Natural killer cell (primary cell): ENCODE measurements around the gene HDAC4. TPM values are rescaled to one million over a fixed set of nuclear protein-coding genes. Genes with fewer than 3 reads are reported as not detected.

ENCODE experiments used
- ATAC-seq, 3 donors: fragments of 150-1000 bp in 2 of 3; fragments of 200-7000 bp in 1 of 3; cut with Tn5 transposase; 1 replicate in 1 of 3; 2 replicates in 2 of 3; pipeline ENCODE4 v1.10.0; 2021; ENCODE audit warnings: mild to moderate bottlenecking in 2 of 3, moderate library complexity in 2 of 3
- DNase-seq, 2 donors: peaks; one replicate each; pipeline versions ENCODE4 v3.0.0 to v3.0.0-alpha.2; 2013 to 2021; ENCODE audit warnings: mixed read lengths in 1 of 2
- H3K27ac ChIP-seq: one replicate; pipeline ENCODE4 v1.5.1; 2013; ENCODE audit warnings: mild to moderate bottlenecking, low read length
- H3K27me3 ChIP-seq: one replicate; pipeline ENCODE4 v1.6.1; 2013; ENCODE audit warnings: low read length; ENCODE audit not compliant: control insufficient read depth, insufficient read depth
- H3K36me3 ChIP-seq: one replicate; pipeline ENCODE4 v1.6.1; 2013; ENCODE audit warnings: low read length; ENCODE audit not compliant: control insufficient read depth, insufficient read depth
- H3K4me1 ChIP-seq: one replicate; pipeline ENCODE4 v1.6.1; 2013; ENCODE audit warnings: low read length; ENCODE audit not compliant: control insufficient read depth, insufficient read depth
- H3K4me3 ChIP-seq: one replicate; pipeline ENCODE4 v1.5.1; 2013; ENCODE audit warnings: low read length
- H3K9me3 ChIP-seq: one replicate; pipeline ENCODE4 v1.6.1; 2013; ENCODE audit warnings: low read length; ENCODE audit not compliant: control insufficient read depth, insufficient read depth
- H3K27ac Mint-ChIP-seq, 2 donors: one replicate each; pipeline ENCODE4 v1.8.0; 2022; ENCODE audit warnings: mild to moderate bottlenecking in 2 of 2, mixed read lengths in 2 of 2, moderate library complexity in 1 of 2
- H3K27me3 Mint-ChIP-seq, 2 donors: one replicate each; pipeline ENCODE4 v1.8.0; 2022; ENCODE audit warnings: low read depth in 2 of 2, mixed read lengths in 2 of 2
- H3K36me3 Mint-ChIP-seq: one replicate; pipeline ENCODE4 v1.8.0; 2022; ENCODE audit warnings: mixed read lengths
- H3K4me1 Mint-ChIP-seq, 2 donors: one replicate each; pipeline ENCODE4 v1.8.0; 2022; ENCODE audit warnings: mixed read lengths in 2 of 2
- H3K4me3 Mint-ChIP-seq: one replicate; pipeline ENCODE4 v1.8.0; 2022; ENCODE audit warnings: mild to moderate bottlenecking, moderate library complexity, mixed read lengths
- H3K9me3 Mint-ChIP-seq, 2 donors: one replicate each; pipeline ENCODE4 v1.8.0; 2022; ENCODE audit warnings: mixed read lengths in 2 of 2
- CTCF ChIP-seq: fragments of 200-600 bp; IDR thresholded peaks from one replicate; pipeline ENCODE4 v1.8.0; 2022; ENCODE audit warnings: antibody characterized with exemption
- WGBS: methylation state at CpG from one replicate; pipeline ENCODE4 v1.1.7; 2013; ENCODE audit warnings: missing lambda C conversion rate; ENCODE audit not compliant: insufficient coverage; 5-methylcytosine and 5-hydroxymethylcytosine counted together
- intact Hi-C: fragments of 100-400 bp; cut with micrococcal nuclease; formaldehyde crosslinking; loops from one replicate; pipeline ENCODE4 v1.14.2; 2022
- total RNA-seq, 4 donors: library from RNA; stranded (reverse); fragments of 120-200 nt in 1 of 4; gene quantifications; one replicate each; pipeline versions ENCODE4 v1.2.3 to v1.2.4, GENCODE V29; 2013 to 2022

HDAC4 gene
- total RNA-seq, 3 donors from 2014 or later (not counting 1 experiment from before 2014, with no cell fraction given), result 74.9 to 105 (median 100) TPM

- no peak overlapping the region for H3K27ac ChIP-seq
- H3K9me3 ChIP-seq, result no peaks in the 10 kb centered on the region
- peak in 1 of 2 donors; percentile 34 for DNase-seq
- H3K36me3 Mint-ChIP-seq, result no peaks in the 10 kb centered on the region
- WGBS, result 52% methylated on average over 7 of the region's 7 CpGs
- H3K9me3 Mint-ChIP-seq, result no peaks in the 10 kb centered on the region
- H3K27me3 Mint-ChIP-seq, result peaks cover 10 to 13% of the 10 kb centered on the region in 2 donors
- no peaks in the 10 kb centered on the region for H3K27me3 ChIP-seq
- H3K4me1 ChIP-seq, result peaks cover 22% of the 10 kb centered on the region
- H3K27ac Mint-ChIP-seq, result peak overlapping the region; percentile 48 to 78
- no peak for TF ChIP-seq CTCF
- no peak overlapping the region for H3K4me3 ChIP-seq
- peak overlapping the region; percentile 76 for H3K4me3 Mint-ChIP-seq
- peaks cover 41 to 45% of the 10 kb centered on the region in 2 donors for H3K4me1 Mint-ChIP-seq
- intact Hi-C loops, result no loop called here
- H3K36me3 ChIP-seq, result no peaks in the 10 kb centered on the region
- peak; percentile 61 to 82 (median 63) for ATAC-seq
Observed at GRCh38 chr2:239339726-239340601, 60.9 kb downstream of the HDAC4 start.

DNA sequence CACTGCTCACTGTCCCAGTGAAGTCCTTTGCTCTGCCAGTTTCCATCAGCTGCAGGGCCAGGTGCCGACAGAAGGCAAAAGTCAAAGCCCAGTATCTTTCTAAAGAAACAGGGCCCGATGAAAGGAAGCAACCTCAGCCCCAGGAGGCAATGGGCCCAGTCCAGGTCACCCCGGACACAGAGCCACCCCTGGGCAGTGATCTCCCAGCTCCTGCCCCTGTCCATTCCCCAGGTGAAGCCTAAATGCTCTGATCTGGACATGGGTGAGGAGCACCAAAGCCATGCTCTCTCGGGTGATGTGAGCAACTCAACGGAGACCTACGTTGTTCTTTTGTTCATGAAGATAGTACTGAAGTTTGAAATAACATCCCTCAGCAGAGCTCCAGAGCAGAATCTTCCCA lies 61.6 kb downstream of the HDAC4 start:
- TF ChIP-seq CTCF, result no peak
- Histone ChIP-seq H3K4me1 (peaks cover 22% of the 10 kb centered on the region), H3K4me3 (no peak overlapping the region), H3K36me3 (no peaks in the 10 kb centered on the region), H3K27ac (no peak overlapping the region), H3K9me3 (no peaks in the 10 kb centered on the region), H3K27me3 (no peaks in the 10 kb centered on the region)
- Mint-ChIP-seq H3K4me3 (peak overlapping the region; percentile 76), H3K36me3 (no peaks in the 10 kb centered on the region), H3K9me3 (no peaks in the 10 kb centered on the region), H3K27ac (peak overlapping the region; percentile 48 to 78), H3K4me1 (peaks cover 41 to 45% of the 10 kb centered on the region in 2 donors), H3K27me3 (peaks cover 10 to 13% of the 10 kb centered on the region in 2 donors)
- intact Hi-C loops, result no loop called here
- peak in 2 of 3 donors; percentile 12 to 22 for ATAC-seq
- no peak for DNase-seq
- WGBS, result 63% methylated on average over 6 of the region's 6 CpGs

DNA sequence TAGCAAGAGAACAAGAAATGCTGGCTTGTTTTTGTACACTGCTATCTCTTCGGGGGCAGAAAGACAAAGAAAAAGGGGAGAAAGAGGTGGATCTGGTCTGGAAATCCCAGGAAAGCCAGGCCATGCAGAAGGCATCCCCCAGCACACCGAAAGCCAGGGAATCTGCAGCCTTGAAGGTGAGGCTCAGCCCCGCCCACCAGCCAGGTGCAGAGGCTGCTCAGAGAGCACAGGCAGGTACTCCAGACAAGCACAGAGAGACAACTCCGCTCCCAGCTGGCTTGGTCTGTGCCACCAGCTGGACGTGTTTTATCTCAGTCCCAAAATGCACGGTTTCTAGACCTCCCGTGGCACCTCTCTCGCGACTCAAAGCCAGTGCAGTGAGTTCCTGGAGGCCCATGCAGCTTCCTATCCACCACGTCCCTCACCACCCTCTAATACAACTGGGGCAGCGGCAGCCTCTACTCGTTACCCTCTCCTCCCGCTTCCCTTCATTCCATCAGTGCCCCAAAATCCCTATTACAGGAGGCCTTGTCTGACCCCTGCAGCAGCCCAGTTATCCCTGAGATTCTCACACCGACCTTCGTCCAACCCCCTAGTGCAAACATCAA lies 62.8 kb downstream of the HDAC4 start:
- no peaks in the 10 kb centered on the region for H3K9me3 Mint-ChIP-seq
- no peak overlapping the region for H3K4me3 Mint-ChIP-seq
- H3K27ac ChIP-seq, result no peak overlapping the region
- no peak overlapping the region for H3K4me3 ChIP-seq
- no peak for TF ChIP-seq CTCF
- ATAC-seq (no peak), DNase-seq (no peak)
- no peak overlapping the region for H3K27ac Mint-ChIP-seq
- H3K4me1 Mint-ChIP-seq, result peaks cover 41 to 45% of the 10 kb centered on the region in 2 donors
- intact Hi-C loops, result no loop called here
- H3K27me3 Mint-ChIP-seq, result peaks cover 10 to 13% of the 10 kb centered on the region in 2 donors
- H3K36me3 ChIP-seq, result no peaks in the 10 kb centered on the region
- peaks cover 22% of the 10 kb centered on the region for H3K4me1 ChIP-seq
- no peaks in the 10 kb centered on the region for H3K36me3 Mint-ChIP-seq
- H3K9me3 ChIP-seq, result no peaks in the 10 kb centered on the region
- H3K27me3 ChIP-seq, result no peaks in the 10 kb centered on the region
- WGBS, result 96% methylated on average over 15 of the region's 15 CpGs
